Breast epithelium (tissue), 3 donors: Measurements from ENCODE around the gene AGA.

ENCODE experiments used
- POLR2A ChIP-seq: fragments of 450-650 bp; IDR thresholded peaks from one replicate; pipeline ENCODE4 v1.6.1; 2016; ENCODE audit warnings: antibody characterized with exemption, mild to moderate bottlenecking, moderate library complexity
- POLR2AphosphoS5 ChIP-seq, 3 donors: sonication (generic); formaldehyde crosslinking; IDR thresholded peaks; one replicate each; pipeline ENCODE4 v1.6.1; 2017; ENCODE audit warnings: antibody characterized with exemption in 3 of 3
- TF ChIP-seq, protein P1 (sequence below), 3 donors: fragments of 450-650 bp; IDR thresholded peaks; one replicate each; pipeline ENCODE4 v1.5.1; 2016 to 2017; ENCODE audit warnings: antibody characterized with exemption in 3 of 3, mild to moderate bottlenecking in 3 of 3, moderate library complexity in 3 of 3

DNA sequence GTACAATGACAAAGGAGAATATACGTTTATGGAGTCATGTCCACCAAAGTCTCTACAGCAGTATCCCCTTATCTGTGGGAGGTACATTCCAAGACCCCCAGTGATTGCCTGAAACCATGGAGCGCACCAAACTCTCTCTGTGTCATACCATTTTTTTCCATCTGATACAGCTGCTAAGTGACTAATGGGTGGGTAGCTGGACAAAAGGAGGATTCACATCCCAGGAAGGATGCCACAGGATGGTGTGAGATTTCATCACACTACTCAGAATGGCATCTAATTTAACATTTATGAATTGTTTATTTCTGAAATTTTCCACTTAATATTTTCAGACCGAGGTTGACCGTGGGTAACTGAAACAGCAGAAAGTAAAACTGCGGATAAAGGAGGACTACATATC lies 49.8 kb upstream of the AGA start:
- TF ChIP-seq POLR2A = no peak
- no peak for TF ChIP-seq POLR2AphosphoS5 (IDR thresholded peaks at IDR 0.05)
- TF ChIP-seq, protein P1, sequence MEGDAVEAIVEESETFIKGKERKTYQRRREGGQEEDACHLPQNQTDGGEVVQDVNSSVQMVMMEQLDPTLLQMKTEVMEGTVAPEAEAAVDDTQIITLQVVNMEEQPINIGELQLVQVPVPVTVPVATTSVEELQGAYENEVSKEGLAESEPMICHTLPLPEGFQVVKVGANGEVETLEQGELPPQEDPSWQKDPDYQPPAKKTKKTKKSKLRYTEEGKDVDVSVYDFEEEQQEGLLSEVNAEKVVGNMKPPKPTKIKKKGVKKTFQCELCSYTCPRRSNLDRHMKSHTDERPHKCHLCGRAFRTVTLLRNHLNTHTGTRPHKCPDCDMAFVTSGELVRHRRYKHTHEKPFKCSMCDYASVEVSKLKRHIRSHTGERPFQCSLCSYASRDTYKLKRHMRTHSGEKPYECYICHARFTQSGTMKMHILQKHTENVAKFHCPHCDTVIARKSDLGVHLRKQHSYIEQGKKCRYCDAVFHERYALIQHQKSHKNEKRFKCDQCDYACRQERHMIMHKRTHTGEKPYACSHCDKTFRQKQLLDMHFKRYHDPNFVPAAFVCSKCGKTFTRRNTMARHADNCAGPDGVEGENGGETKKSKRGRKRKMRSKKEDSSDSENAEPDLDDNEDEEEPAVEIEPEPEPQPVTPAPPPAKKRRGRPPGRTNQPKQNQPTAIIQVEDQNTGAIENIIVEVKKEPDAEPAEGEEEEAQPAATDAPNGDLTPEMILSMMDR (IDR thresholded peaks at IDR 0.05) = no peak
